IMR-90 (cell line): Measurements from ENCODE around the gene DNAI2. TPM values are rescaled to one million over a fixed set of nuclear protein-coding genes. Genes with fewer than 3 reads are reported as not detected.

Experiments used
- ATAC-seq: fragments of 200-7000 bp; cut with Tn5 transposase; 2 replicates; pipeline ENCODE4 v1.9.1; 2020; ENCODE audit warnings: low read depth, mild to moderate bottlenecking, moderate library complexity
- BruUV-seq: library from RNA; stranded (reverse); fragments of 400-500 nt; replicated peaks from 2 replicates; lab custom pipeline; 2021; lab: Mats Ljungman, UMichigan
- CTCF ChIA-PET: fragments of 300-600 bp; formaldehyde crosslinking; extraction: SDS; loops from one replicate; lab custom pipeline; 2021; ENCODE audit warnings: antibody characterized with exemption; lab: Yijun Ruan, JAX
- POLR2A ChIA-PET: fragments of 300-600 bp; sonication (Branson Sonifier 250); formaldehyde crosslinking; loops from one replicate; lab custom pipeline; 2022; ENCODE audit warnings: antibody characterized with exemption; ENCODE audit not compliant: unreplicated experiment; lab: Charles Lee
- DNase-seq: peaks from one replicate; pipeline ENCODE4 v3.0.0; 2013
- H2AFZ ChIP-seq: replicated peaks from 2 replicates; pipeline ENCODE3; 2013; ENCODE audit warnings: low read length, mild to moderate bottlenecking; ENCODE audit not compliant: poor library complexity
- H2AK5ac ChIP-seq: 2 replicates; pipeline ENCODE4 v1.6.1; 2013; ENCODE audit warnings: low read depth, low read length, inconsistent platforms
- H2AK9ac ChIP-seq: replicated peaks from 2 replicates; pipeline ENCODE3; 2013; ENCODE audit warnings: mild to moderate bottlenecking, low read depth, low read length, moderate library complexity; ENCODE audit not compliant: poor library complexity
- H2BK120ac ChIP-seq: 2 replicates; pipeline ENCODE4 v1.6.1; 2013; ENCODE audit warnings: low read depth, low read length, inconsistent platforms
- H2BK15ac ChIP-seq: 3 replicates; pipeline ENCODE4 v1.6.1; 2013; ENCODE audit warnings: low read depth, low read length, inconsistent platforms
- H2BK20ac ChIP-seq: 2 replicates; pipeline ENCODE4 v1.6.1; 2013; ENCODE audit warnings: low read depth, mild to moderate bottlenecking, inconsistent platforms, low read length, moderate library complexity
- H2BK5ac ChIP-seq: 2 replicates; pipeline ENCODE4 v1.6.1; 2013; ENCODE audit warnings: mild to moderate bottlenecking, low read depth, low read length, inconsistent platforms; ENCODE audit not compliant: poor library complexity, severe bottlenecking
- H3K14ac ChIP-seq: replicated peaks from 2 replicates; pipeline ENCODE4 v1.6.1; 2013; ENCODE audit warnings: low read depth, low read length, inconsistent platforms
- H3K18ac ChIP-seq: 2 replicates; pipeline ENCODE4 v1.6.1; 2013; ENCODE audit warnings: low read depth, low read length, control low read depth
- H3K23ac ChIP-seq: 2 replicates; pipeline ENCODE4 v1.6.1; 2013; ENCODE audit warnings: low read depth, low read length, inconsistent platforms
- H3K27ac ChIP-seq: 2 replicates; pipeline ENCODE4 v1.5.1; 2013; ENCODE audit warnings: mild to moderate bottlenecking, control low read depth, low read length; ENCODE audit not compliant: insufficient read depth
- H3K27me3 ChIP-seq: 2 replicates; pipeline ENCODE4 v1.6.1; 2013; ENCODE audit warnings: low read length; ENCODE audit not compliant: control insufficient read depth, insufficient read depth
- H3K36me3 ChIP-seq: 2 replicates; pipeline ENCODE4 v1.6.1; 2013; ENCODE audit warnings: low read length, mixed read lengths; ENCODE audit not compliant: control insufficient read depth, insufficient read depth
- H3K4ac ChIP-seq: 2 replicates; pipeline ENCODE4 v1.6.1; 2013; ENCODE audit warnings: low read depth, low read length, inconsistent platforms
- H3K4me1 ChIP-seq: 2 replicates; pipeline ENCODE4 v1.6.1; 2013; ENCODE audit warnings: low read length, mixed read lengths; ENCODE audit not compliant: control insufficient read depth, insufficient read depth
- H3K4me2 ChIP-seq: 2 replicates; pipeline ENCODE4 v1.6.1; 2013; ENCODE audit warnings: low read depth, mild to moderate bottlenecking, control low read depth, low read length, moderate library complexity
- H3K4me3 ChIP-seq: 2 replicates; pipeline ENCODE4 v1.5.1; 2013; ENCODE audit warnings: low read depth, mild to moderate bottlenecking, control low read depth, low read length, moderate library complexity; ENCODE audit not compliant: insufficient read depth
- H3K56ac ChIP-seq: 2 replicates; pipeline ENCODE4 v1.6.1; 2013; ENCODE audit warnings: low read length, inconsistent platforms; ENCODE audit not compliant: insufficient read depth; ENCODE audit errors: extremely low read depth
- H3K79me1 ChIP-seq, 2 experiments: 2 replicates each; pipeline ENCODE4 v1.6.1; 2013; ENCODE audit warnings: low read length in 2 of 2, inconsistent platforms in 1 of 2, low read depth in 1 of 2
- H3K9ac ChIP-seq: 2 replicates; pipeline ENCODE4 v1.6.1; 2013; ENCODE audit warnings: low read depth, low read length, control low read depth
- H3K9me1 ChIP-seq: 2 replicates; pipeline ENCODE4 v1.6.1; 2013; ENCODE audit warnings: low read length, inconsistent platforms; ENCODE audit not compliant: insufficient read depth
- H3K9me3 ChIP-seq: 2 replicates; pipeline ENCODE4 v1.6.1; 2013; ENCODE audit warnings: low read length; ENCODE audit not compliant: control insufficient read depth, insufficient read depth
- H4K20me1 ChIP-seq: 2 replicates; pipeline ENCODE4 v1.6.1; 2013; ENCODE audit warnings: low read length, inconsistent platforms; ENCODE audit not compliant: insufficient read depth
- H4K5ac ChIP-seq: 2 replicates; pipeline ENCODE4 v1.6.1; 2013; ENCODE audit warnings: mild to moderate bottlenecking, low read depth, low read length, control low read depth
- H4K8ac ChIP-seq, 2 experiments: 2 replicates each; pipeline ENCODE4 v1.6.1; 2013; ENCODE audit warnings: low read depth in 2 of 2, low read length in 2 of 2, control low read depth in 1 of 2, inconsistent platforms in 1 of 2
- H4K91ac ChIP-seq: 2 replicates; pipeline ENCODE4 v1.6.1; 2013; ENCODE audit warnings: low read depth, low read length, inconsistent platforms; ENCODE audit not compliant: insufficient read depth
- BHLHE40 ChIP-seq: fragments of 150-350 bp; IDR thresholded peaks from 2 replicates; pipeline ENCODE4 v1.6.1; 2016; ENCODE audit warnings: mild to moderate bottlenecking, low read depth, low read length
- CEBPB ChIP-seq: IDR thresholded peaks from 2 replicates; pipeline ENCODE4 v1.6.1; 2012; ENCODE audit warnings: low read depth, low read length, improper control_type of control experiment
- CHD1 ChIP-seq: IDR thresholded peaks from 2 replicates; pipeline ENCODE4 v1.6.1; 2012; ENCODE audit warnings: low read depth, low read length, improper control_type of control experiment
- FOS ChIP-seq: fragments of 150-350 bp; IDR thresholded peaks from 2 replicates; pipeline ENCODE4 v1.6.1; 2016; ENCODE audit warnings: low read depth, low read length
- MAFK ChIP-seq: IDR thresholded peaks from 2 replicates; pipeline ENCODE4 v1.6.1; 2012; ENCODE audit warnings: low read depth, low read length, improper control_type of control experiment
- MAZ ChIP-seq: IDR thresholded peaks from 2 replicates; pipeline ENCODE4 v1.6.1; 2012; ENCODE audit warnings: low read depth, mild to moderate bottlenecking, low read length, improper control_type of control experiment, moderate library complexity, borderline replicate concordance
- MXI1 ChIP-seq: IDR thresholded peaks from 2 replicates; pipeline ENCODE4 v1.6.1; 2012; ENCODE audit warnings: low read depth, mild to moderate bottlenecking, low read length, moderate library complexity, borderline replicate concordance
- NFE2L2 ChIP-seq: fragments of 150-350 bp; IDR thresholded peaks from 2 replicates; pipeline ENCODE4 v1.6.1; 2016; ENCODE audit warnings: low read depth, mild to moderate bottlenecking, low read length
- POLR2A ChIP-seq: IDR thresholded peaks from 2 replicates; pipeline ENCODE4 v1.6.1; 2012; ENCODE audit warnings: mild to moderate bottlenecking, low read depth, low read length
- RAD21 ChIP-seq: IDR thresholded peaks from 2 replicates; pipeline ENCODE4 v1.6.1; 2012; ENCODE audit warnings: low read length, improper control_type of control experiment
- RCOR1 ChIP-seq: IDR thresholded peaks from 2 replicates; pipeline ENCODE4 v1.6.1; 2012; ENCODE audit warnings: mild to moderate bottlenecking, low read length, improper control_type of control experiment; ENCODE audit not compliant: insufficient replicate concordance
- RFX5 ChIP-seq: IDR thresholded peaks from 2 replicates; pipeline ENCODE4 v1.8.0; 2012; ENCODE audit warnings: low read depth, mild to moderate bottlenecking, low read length, moderate library complexity
- SMC3 ChIP-seq: fragments of 150-350 bp; IDR thresholded peaks from 2 replicates; pipeline ENCODE4 v1.6.1; 2016; ENCODE audit warnings: low read depth, mild to moderate bottlenecking, antibody characterized with exemption, low read length, moderate library complexity
- USF2 ChIP-seq: fragments of 150-350 bp; IDR thresholded peaks from 2 replicates; pipeline ENCODE4 v1.6.1; 2017; ENCODE audit warnings: mild to moderate bottlenecking, antibody characterized with exemption, low read length, low read depth
- WGBS, 2 experiments: methylation state at CpG; one replicate each; pipeline versions ENCODE4 v1.1.5 to v1.1.7; 2013; ENCODE audit warnings: missing lambda C conversion rate in 2 of 2; ENCODE audit not compliant: insufficient read length in 1 of 2; ENCODE audit errors: extremely low coverage in 2 of 2; 5-methylcytosine and 5-hydroxymethylcytosine counted together
- dilution Hi-C: fragments of 300-500 bp; cut with HindIII; formaldehyde crosslinking; loops from one replicate; pipeline ENCODE4 v1.14.3; 2018; ENCODE audit warnings: low sequenced_read_pairs; ENCODE audit not compliant: unreplicated experiment
- in situ Hi-C: fragments of 300-500 bp; cut with MboI; formaldehyde crosslinking; loops from 3 replicates; pipeline ENCODE4 v1.14.3; 2019; ENCODE audit warnings: low sequenced_read_pairs, inconsistent platforms, mixed read lengths
- intact Hi-C: fragments of 100-400 bp; cut with micrococcal nuclease; formaldehyde crosslinking; loops from 2 replicates; pipeline ENCODE4 v1.10.0; 2022
- polyA plus RNA-seq, 3 experiments: library from polyadenylated mRNA; depleted of rRNA; stranded (reverse); fragments of >200 nt; gene quantifications; 2 replicates each; pipeline ENCODE4 v1.2.3, GENCODE V29; 2012; ENCODE audit warnings: low replicate concordance in 1 of 3
- total RNA-seq: library from RNA; depleted of rRNA; stranded (reverse); fragments of >200 nt; gene quantifications from 2 replicates; pipeline ENCODE4 v1.2.3, GENCODE V29; 2012
- TF ChIP-seq, protein P1 (sequence below): conservative IDR thresholded peaks from 2 replicates; pipeline ENCODE4 v1.5.1; 2012; ENCODE audit warnings: mild to moderate bottlenecking, low read depth, low read length, improper control_type of control experiment
- TF ChIP-seq, protein P2 (sequence below): fragments of 150-350 bp; IDR thresholded peaks from 2 replicates; pipeline ENCODE4 v1.6.1; 2016; ENCODE audit warnings: low read depth, mild to moderate bottlenecking, low read length, moderate library complexity, borderline replicate concordance

DNAI2 gene
- total and polyA plus RNA-seq, 2 of the 4 experiments (the other 2 are of a cell fraction): not detected

DNA sequence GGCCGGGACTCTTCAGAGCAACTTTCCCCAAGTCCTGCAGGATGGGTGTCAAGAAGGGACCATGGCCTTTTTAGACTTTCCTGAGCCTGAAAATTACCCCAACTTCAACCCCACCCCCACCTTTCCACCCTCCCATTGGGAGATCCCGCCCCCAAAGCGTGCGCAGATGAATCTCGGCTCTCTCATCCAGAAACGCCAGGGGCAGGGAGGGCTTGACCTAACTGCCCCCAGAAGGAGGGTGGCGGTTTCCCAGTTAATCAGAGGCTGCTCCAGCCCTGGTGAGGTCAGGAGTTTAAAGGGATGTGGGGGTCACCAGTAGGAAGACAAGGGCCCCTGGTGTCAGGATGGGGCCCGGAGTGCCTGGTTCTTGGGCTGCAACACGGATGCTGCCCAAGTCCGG is 52.5 kb downstream of the DNAI2 start:
- TF ChIP-seq CHD1 (no peak), CEBPB (no peak), BHLHE40 (no peak), RFX5 (no peak), SMC3 (no peak), NFE2L2 (no peak), MAFK (no peak), FOS (no peak), USF2 (no peak), RCOR1 (no peak), RAD21 (no peak), MXI1 (no peak), POLR2A (no peak), MAZ (no peak)
- TF ChIP-seq, protein P1, sequence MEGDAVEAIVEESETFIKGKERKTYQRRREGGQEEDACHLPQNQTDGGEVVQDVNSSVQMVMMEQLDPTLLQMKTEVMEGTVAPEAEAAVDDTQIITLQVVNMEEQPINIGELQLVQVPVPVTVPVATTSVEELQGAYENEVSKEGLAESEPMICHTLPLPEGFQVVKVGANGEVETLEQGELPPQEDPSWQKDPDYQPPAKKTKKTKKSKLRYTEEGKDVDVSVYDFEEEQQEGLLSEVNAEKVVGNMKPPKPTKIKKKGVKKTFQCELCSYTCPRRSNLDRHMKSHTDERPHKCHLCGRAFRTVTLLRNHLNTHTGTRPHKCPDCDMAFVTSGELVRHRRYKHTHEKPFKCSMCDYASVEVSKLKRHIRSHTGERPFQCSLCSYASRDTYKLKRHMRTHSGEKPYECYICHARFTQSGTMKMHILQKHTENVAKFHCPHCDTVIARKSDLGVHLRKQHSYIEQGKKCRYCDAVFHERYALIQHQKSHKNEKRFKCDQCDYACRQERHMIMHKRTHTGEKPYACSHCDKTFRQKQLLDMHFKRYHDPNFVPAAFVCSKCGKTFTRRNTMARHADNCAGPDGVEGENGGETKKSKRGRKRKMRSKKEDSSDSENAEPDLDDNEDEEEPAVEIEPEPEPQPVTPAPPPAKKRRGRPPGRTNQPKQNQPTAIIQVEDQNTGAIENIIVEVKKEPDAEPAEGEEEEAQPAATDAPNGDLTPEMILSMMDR: no peak
- TF ChIP-seq, protein P2, sequence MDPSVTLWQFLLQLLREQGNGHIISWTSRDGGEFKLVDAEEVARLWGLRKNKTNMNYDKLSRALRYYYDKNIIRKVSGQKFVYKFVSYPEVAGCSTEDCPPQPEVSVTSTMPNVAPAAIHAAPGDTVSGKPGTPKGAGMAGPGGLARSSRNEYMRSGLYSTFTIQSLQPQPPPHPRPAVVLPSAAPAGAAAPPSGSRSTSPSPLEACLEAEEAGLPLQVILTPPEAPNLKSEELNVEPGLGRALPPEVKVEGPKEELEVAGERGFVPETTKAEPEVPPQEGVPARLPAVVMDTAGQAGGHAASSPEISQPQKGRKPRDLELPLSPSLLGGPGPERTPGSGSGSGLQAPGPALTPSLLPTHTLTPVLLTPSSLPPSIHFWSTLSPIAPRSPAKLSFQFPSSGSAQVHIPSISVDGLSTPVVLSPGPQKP: no peak
- Histone ChIP-seq H3K56ac (no peak overlapping the region), H3K27ac (no peak overlapping the region), H2AK5ac (no peak overlapping the region), H3K4ac (no peak overlapping the region), H2AFZ (no peak overlapping the region), H3K79me1 (no peaks in the 10 kb centered on the region), H3K14ac (no peak overlapping the region), H4K91ac (no peak overlapping the region), H2AK9ac (peak overlapping the region; percentile 52), H3K4me1 (no peaks in the 10 kb centered on the region), H3K9me3 (peaks cover 2% of the 10 kb centered on the region; the same call in 1 of the 2 replicates), H3K4me2 (peak overlapping the region; percentile 35; the same call in 1 of the 2 replicates), H4K5ac (no peak overlapping the region), H3K9ac (no peak overlapping the region), H2BK15ac (no peak overlapping the region), H2BK120ac (no peak overlapping the region), H3K36me3 (no peaks in the 10 kb centered on the region), H3K18ac (no peak overlapping the region), H2BK20ac (no peak overlapping the region), H3K9me1 (no peaks in the 10 kb centered on the region), H2BK5ac (no peak overlapping the region), H4K20me1 (no peaks in the 10 kb centered on the region), H3K27me3 (peaks cover 8% of the 10 kb centered on the region), H4K8ac (no peak overlapping the region), H3K23ac (no peak overlapping the region), H3K4me3 (no peak overlapping the region)
- BruUV-seq: no TSS peak
- intact Hi-C loops: no loop called here
- ChIA-PET CTCF (no interaction called here), POLR2A (no interaction called here)
- in situ Hi-C loops: no loop called here
- WGBS, 2 experiments: 0% methylated on average over 1 of the region's 10 CpGs; no CpG with 5 or more reads in 1 of the 2 experiments
- dilution Hi-C loops: no loop called here
- DNase-seq (no peak), ATAC-seq (no peak)
